ENCODE measurements around the gene WASF3.

DNA sequence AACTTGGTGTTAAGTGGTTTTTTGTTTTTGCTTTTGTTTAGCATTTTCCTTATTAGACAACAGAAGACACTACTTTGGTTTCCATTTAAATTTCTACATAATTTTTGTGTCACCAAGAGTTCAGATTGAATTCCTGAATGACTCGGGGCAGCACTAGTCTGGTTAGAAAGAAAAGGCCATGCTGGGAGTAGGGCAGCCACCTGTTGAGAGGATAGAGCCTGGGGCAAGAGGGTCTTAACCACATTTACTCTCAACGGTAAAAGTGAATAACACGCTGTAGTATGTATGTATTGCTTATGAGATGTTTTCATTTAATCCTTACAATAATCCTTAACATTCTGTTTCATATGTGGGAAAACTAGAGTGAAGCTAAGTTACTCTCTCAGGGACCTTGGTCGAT, 131.5 kb downstream of the WASF3 start:
- TF ChIP-seq, protein P1, sequence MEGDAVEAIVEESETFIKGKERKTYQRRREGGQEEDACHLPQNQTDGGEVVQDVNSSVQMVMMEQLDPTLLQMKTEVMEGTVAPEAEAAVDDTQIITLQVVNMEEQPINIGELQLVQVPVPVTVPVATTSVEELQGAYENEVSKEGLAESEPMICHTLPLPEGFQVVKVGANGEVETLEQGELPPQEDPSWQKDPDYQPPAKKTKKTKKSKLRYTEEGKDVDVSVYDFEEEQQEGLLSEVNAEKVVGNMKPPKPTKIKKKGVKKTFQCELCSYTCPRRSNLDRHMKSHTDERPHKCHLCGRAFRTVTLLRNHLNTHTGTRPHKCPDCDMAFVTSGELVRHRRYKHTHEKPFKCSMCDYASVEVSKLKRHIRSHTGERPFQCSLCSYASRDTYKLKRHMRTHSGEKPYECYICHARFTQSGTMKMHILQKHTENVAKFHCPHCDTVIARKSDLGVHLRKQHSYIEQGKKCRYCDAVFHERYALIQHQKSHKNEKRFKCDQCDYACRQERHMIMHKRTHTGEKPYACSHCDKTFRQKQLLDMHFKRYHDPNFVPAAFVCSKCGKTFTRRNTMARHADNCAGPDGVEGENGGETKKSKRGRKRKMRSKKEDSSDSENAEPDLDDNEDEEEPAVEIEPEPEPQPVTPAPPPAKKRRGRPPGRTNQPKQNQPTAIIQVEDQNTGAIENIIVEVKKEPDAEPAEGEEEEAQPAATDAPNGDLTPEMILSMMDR (IDR thresholded peaks at IDR 0.05; ENCODE audit: borderline replicate concordance, extremely low read depth, low read length, poor library complexity, severe bottlenecking): no peak
- no peak for TF ChIP-seq EZH2 (IDR thresholded peaks at IDR 0.05; ENCODE audit: borderline replicate concordance, low read depth, low read length, severe bottlenecking)

Data from DND-41 (cell line).